Activated T-cell treated with anti-CD3 and anti-CD28 coated beads, Interleukin-2, amount 50 U/mL, for 24 hours (primary cell): ENCODE measurements around the gene CHRNB4.

Experiments
- DNase-seq: peaks from one replicate; pipeline ENCODE4 v3.0.0-alpha.2; 2020
- H3K27ac Mint-ChIP-seq: 2 replicates; pipeline ENCODE4 v1.8.0; 2020; ENCODE audit warnings: mild to moderate bottlenecking, mixed read lengths
- H3K27me3 Mint-ChIP-seq: 2 replicates; pipeline ENCODE4 v1.8.0; 2020; ENCODE audit warnings: mixed read lengths
- H3K36me3 Mint-ChIP-seq: 2 replicates; pipeline ENCODE4 v1.8.0; 2020; ENCODE audit warnings: low read depth, mixed read lengths
- H3K4me1 Mint-ChIP-seq: 2 replicates; pipeline ENCODE4 v1.8.0; 2020; ENCODE audit warnings: low read depth, mixed read lengths
- H3K4me3 Mint-ChIP-seq: 2 replicates; pipeline ENCODE4 v1.8.0; 2020; ENCODE audit warnings: mild to moderate bottlenecking, moderate library complexity, mixed read lengths
- H3K9me3 Mint-ChIP-seq: 2 replicates; pipeline ENCODE4 v1.8.0; 2020; ENCODE audit warnings: mixed read lengths

Gene CHRNB4

GRCh38 chr15:78597583-78597982 is 43.4 kb downstream of the CHRNB4 start:
- Mint-ChIP-seq H3K36me3 (no peaks in the 10 kb centered on the region), H3K27ac (no peak overlapping the region), H3K27me3 (peaks cover 8% of the 10 kb centered on the region), H3K9me3 (no peaks in the 10 kb centered on the region), H3K4me3 (no peak overlapping the region), H3K4me1 (no peaks in the 10 kb centered on the region)
- no peak for DNase-seq

DNA sequence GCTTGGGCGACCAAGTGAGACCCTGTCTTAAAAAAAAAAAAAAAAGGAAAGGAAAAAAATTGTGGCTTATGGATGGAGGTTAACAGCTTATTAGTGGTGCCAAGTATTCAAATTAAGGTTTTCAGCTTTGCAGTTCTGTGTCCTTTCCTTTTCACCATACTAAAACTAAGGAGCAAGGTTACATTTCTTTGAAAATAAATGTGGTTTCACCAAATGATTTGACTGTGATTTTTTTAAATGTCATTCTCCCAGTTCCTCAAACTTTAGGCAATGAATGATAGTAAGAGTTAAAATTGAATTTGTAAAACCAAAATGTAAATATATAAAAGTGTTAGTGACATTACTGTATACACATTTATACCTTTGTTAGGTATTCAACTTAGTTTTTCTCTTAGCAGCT is 66.1 kb downstream of the CHRNB4 start:
- H3K9me3 Mint-ChIP-seq, result no peaks in the 10 kb centered on the region
- H3K36me3 Mint-ChIP-seq, result no peaks in the 10 kb centered on the region
- H3K27me3 Mint-ChIP-seq, result peaks cover 15% of the 10 kb centered on the region
- H3K4me3 Mint-ChIP-seq, result no peak overlapping the region
- DNase-seq, result no peak
- H3K4me1 Mint-ChIP-seq, result no peaks in the 10 kb centered on the region
- no peak overlapping the region for H3K27ac Mint-ChIP-seq
